ENCODE measurements around the gene KCNH3.

Gene KCNH3

DNA sequence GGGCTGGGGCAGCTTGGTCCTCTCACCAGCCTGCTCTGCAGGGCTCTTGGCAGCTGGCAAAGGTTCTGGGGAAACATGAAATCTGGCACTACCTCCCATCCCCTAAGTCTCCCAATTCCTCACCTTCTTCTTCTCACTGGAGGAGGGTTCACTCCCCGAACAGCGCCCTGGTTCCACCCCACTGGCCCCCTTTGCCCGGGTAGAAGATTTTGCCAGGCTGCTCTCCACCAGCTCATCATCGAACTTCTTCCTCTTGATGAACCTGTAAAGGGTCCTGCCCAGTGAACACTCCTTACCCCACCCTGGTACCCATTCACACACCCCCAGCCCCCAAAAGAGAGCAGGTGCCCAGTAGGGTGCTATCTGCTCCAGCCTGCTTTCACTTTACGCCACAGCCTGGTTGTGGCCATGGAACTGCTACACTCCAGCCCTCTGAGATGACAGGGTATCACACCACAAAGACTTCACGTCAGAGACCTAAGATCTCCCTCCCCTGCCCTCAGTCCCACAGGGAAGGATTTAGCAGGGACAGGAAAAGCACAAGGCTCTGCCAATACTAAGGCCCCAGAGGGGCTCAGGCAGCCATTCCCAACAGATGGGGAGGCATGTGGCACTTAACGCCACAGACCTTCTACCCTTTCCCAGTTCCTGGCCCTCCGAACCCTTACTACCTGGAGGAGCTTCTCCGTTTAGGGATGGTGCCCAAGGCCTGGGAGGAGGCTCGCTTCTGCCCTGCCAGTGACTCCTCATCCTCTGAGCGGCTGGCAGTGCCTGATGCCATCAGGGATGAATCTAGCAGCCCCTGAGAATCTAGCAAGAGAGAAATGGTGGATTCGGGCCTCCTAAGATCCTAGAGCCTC is 26.8 kb downstream of the KCNH3 start:
- no peak overlapping the region for H3K4me3 ChIP-seq (replicated peaks in 1 of 2; ENCODE audit: low read depth in 2 of 2, low read length in 2 of 2)
- TF ChIP-seq, protein P1, sequence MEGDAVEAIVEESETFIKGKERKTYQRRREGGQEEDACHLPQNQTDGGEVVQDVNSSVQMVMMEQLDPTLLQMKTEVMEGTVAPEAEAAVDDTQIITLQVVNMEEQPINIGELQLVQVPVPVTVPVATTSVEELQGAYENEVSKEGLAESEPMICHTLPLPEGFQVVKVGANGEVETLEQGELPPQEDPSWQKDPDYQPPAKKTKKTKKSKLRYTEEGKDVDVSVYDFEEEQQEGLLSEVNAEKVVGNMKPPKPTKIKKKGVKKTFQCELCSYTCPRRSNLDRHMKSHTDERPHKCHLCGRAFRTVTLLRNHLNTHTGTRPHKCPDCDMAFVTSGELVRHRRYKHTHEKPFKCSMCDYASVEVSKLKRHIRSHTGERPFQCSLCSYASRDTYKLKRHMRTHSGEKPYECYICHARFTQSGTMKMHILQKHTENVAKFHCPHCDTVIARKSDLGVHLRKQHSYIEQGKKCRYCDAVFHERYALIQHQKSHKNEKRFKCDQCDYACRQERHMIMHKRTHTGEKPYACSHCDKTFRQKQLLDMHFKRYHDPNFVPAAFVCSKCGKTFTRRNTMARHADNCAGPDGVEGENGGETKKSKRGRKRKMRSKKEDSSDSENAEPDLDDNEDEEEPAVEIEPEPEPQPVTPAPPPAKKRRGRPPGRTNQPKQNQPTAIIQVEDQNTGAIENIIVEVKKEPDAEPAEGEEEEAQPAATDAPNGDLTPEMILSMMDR (IDR thresholded peaks at IDR 0.05; ENCODE audit: low read depth, low read length), result no peak
- no peak for DNase-seq (ENCODE audit: low read depth in 2 of 2)

DNA sequence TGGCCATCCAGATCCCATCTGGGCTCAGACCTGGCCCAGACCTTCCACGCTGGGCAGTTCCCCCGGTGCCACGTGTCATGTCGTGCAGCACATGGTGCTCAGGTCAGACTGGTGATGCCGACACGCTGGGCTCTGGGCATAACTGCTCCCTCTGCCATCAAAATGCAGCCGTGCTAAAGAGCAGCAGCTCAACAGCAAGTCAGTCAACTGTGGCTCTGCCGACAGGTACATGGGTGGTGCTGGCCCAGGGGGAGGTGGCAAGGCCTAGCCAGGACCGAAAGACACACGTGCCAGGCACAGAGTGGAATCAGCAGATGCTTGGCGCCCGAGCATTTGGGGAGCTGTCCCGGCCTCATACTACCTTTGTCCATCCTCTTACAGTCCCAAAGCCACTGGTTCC is 27.5 kb downstream of the KCNH3 start:
- no peak for DNase-seq (ENCODE audit: low read depth in 2 of 2)
- TF ChIP-seq, protein P1 (IDR thresholded peaks at IDR 0.05; ENCODE audit: low read depth, low read length), result no peak
- H3K4me3 ChIP-seq (replicated peaks in 1 of 2; ENCODE audit: low read depth in 2 of 2, low read length in 2 of 2), result no peak overlapping the region

DNA sequence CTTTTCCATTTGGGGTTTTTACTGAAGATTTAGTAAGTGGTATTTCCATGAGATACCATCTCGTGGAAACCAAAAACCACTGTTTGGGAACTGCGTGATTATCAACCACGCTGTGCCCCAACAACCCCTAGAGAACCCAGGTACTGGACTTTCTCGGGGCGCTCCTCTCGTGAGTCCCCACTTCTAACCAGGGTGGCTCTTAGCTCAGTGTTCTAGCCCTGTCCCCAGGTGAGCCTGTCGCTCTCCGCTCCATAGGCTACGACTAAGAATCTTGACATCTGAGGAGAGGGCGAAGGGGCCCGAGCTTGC is 28.4 kb downstream of the KCNH3 start:
- DNase-seq (ENCODE audit: low read depth in 2 of 2), result no peak
- TF ChIP-seq, protein P1 (IDR thresholded peaks at IDR 0.05; ENCODE audit: low read depth, low read length), result no peak
- peak overlapping the region; percentile 74 to 89 for H3K4me3 ChIP-seq (replicated peaks in 1 of 2; ENCODE audit: low read depth in 2 of 2, low read length in 2 of 2)

DNA sequence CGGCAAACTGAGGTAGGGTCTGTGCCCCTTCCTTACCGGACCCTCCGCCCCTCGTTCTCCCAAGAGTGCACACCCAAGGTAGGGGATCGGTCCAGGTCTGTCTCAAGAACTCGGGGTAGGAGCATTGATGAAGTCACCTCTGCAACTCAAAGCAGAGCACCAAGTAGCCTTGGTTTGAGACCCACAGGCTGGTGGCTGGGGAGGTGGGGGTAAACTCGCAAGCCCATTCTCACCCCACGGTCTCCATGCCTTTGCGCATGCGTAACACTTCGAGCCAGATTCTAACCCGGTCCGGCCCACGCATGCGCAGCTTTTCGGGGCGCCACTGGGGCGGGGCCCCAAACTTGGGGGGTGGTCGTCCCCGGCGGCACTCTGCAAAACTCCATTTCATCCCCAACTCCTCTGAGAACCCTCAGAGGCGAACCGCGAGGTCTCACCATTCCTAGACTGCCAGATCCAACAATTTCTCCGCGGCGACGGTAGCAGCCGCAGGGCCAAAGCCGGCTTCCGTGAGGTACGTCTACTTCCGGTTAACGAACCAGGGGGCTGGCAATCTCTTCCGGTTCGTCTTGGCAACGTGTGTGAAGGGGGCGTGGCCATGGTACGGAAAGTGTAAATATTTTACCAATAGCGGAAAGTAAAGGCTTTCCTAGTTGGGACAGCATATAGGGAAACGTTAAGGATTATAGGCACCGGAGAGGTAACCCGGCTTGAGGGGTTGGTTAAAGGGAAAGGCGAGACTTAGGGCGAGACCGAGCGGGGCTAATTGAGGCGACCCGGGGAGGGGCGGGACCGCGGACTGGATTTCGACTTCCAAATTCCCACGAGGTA is 29.0 kb downstream of the KCNH3 start, which contains the start of gene MCRS1:
Gene MCRS1, minus strand, starts transcription at position 532 of the 831 bp plus-strand sequence. CDS start 1,411 bp downstream, outside the sequence.
- TF ChIP-seq, protein P1 (IDR thresholded peaks at IDR 0.05; ENCODE audit: low read depth, low read length), result no peak
- peak within 1 kb of the TSS; percentile 74 to 89 for H3K4me3 ChIP-seq (replicated peaks in 1 of 2; ENCODE audit: low read depth in 2 of 2, low read length in 2 of 2)
- peak; percentile 94 for DNase-seq (ENCODE audit: low read depth in 2 of 2)

DNA sequence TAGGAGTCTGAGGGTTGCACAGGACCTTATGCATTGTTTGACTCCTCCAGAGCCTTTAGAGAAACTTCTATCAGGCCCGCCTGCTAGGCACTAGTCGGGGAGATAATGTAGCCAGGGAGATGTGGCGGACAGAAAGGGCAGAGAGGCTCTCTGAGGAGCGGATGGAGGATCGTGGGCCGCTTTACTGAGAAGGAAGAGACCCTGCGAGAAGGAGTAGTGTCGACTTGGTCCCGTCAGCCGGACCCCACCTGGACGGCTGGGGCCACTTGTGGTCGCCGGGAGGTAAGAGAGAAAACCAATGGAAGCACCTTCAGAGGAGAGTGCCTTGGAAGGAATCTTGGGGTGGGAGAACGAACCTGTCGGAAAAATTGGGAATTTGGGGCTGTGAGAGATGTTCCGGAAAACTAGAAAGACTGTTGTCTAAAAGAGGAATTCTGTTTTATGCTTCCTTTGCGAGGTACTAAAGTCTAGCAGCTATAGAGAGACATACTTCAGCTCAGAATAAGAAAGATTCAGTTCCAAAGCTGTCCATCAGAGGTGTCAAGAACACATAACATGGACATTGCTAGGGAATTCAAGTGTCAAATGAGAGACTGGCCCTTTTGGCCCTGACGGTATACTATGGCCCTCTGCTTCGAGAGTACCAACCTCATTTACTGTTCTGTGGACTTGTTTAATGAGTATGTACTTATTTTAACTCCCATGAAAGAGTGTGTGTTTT is 29.8 kb downstream of the KCNH3 start:
- DNase-seq (ENCODE audit: low read depth in 2 of 2), result no peak
- TF ChIP-seq, protein P1 (IDR thresholded peaks at IDR 0.05; ENCODE audit: low read depth, low read length), result no peak
- peak overlapping the region; percentile 74 to 89 for H3K4me3 ChIP-seq (replicated peaks in 1 of 2; ENCODE audit: low read depth in 2 of 2, low read length in 2 of 2)

DNA sequence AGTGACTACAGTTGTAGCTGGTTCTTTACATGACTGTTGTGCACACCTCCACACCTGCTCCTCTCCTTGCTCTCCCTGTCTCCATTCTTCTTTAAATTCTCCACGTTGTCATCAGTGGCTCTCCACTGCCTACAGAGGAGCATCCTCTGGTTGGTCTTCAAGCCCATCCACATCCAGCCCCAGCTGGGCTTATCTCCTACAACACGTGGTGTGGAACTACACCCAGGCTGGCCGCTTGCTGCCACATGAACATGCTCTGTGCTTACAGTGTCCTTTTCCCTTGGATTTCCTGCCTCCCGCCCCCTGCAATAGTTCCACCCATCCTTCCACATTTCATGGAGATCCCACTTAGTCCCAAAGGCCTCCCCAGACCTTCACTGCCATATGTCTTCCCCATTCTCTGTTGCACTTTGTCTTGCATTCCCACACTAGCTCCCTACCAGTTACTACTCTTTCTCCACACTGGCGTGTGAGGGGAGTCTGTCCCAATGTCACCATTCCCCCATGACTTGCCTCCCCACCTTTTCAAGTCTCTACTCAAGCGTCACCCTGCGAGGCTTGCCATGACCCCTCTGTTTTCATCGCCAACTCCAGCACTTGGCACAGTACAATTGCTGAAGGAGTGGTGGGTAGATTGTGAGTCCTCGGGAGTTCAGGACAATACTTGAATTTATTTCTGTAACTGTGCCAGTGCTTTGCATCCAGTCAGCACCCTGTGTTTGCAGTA is 38.9 kb downstream of the KCNH3 start:
- no peak overlapping the region for H3K4me3 ChIP-seq (replicated peaks in 1 of 2; ENCODE audit: low read depth in 2 of 2, low read length in 2 of 2)
- TF ChIP-seq, protein P1 (IDR thresholded peaks at IDR 0.05; ENCODE audit: low read depth, low read length), result no peak
- DNase-seq (ENCODE audit: low read depth in 2 of 2), result no peak

Data from cardiac fibroblast (primary cell).